Peyer's patch (tissue), 4 donors: ENCODE measurements around the gene RANGAP1. TPM values are rescaled to one million over a fixed set of nuclear protein-coding genes. Genes with fewer than 3 reads are reported as not detected.

Experiments used
- DNase-seq, 3 donors: peaks; one replicate each; pipeline ENCODE4 v3.0.0-alpha.2; 2017 to 2019
- H3K27ac ChIP-seq, 4 donors: fragments of 200-600 bp; sonication (generic); one replicate each; pipeline ENCODE4 v1.5.1; 2016 to 2019
- H3K27me3 ChIP-seq, 2 donors: fragments of 200-600 bp; sonication (generic); one replicate each; pipeline ENCODE4 v1.5.1; 2019
- H3K36me3 ChIP-seq, 3 donors: fragments of 200-600 bp; sonication (generic); one replicate each; pipeline ENCODE4 v1.5.1; 2016 to 2019
- H3K4me1 ChIP-seq, 4 donors: fragments of 200-600 bp; sonication (generic); one replicate each; pipeline ENCODE4 v1.5.1; 2016 to 2019
- H3K4me3 ChIP-seq, 4 donors: fragments of 200-600 bp; sonication (generic); 1 replicate in 3 of 4; 2 replicates in 1 of 4; pipeline ENCODE4 v1.5.1; 2016 to 2019; ENCODE audit warnings: mild to moderate bottlenecking in 1 of 4
- H3K9me3 ChIP-seq, 4 donors: fragments of 200-600 bp; sonication (generic); one replicate each; pipeline ENCODE4 v1.5.1; 2016 to 2019; ENCODE audit warnings: mild to moderate bottlenecking in 1 of 4
- CTCF ChIP-seq, 6 experiments: fragments of 450-650 bp in 4 of 6; fragments of 200-600 bp in 2 of 6; sonication (generic) in 1 of 6; IDR thresholded peaks; one replicate each; pipeline ENCODE4 v1.5.1; 2017 to 2019; ENCODE audit warnings: antibody characterized with exemption in 6 of 6, mild to moderate bottlenecking in 3 of 6, moderate library complexity in 1 of 6
- POLR2A ChIP-seq, 2 donors: fragments of 450-650 bp; IDR thresholded peaks; one replicate each; pipeline ENCODE4 v1.5.1; 2017; ENCODE audit warnings: antibody characterized with exemption in 2 of 2, mild to moderate bottlenecking in 2 of 2, moderate library complexity in 2 of 2
- total RNA-seq, 4 donors: library from RNA; depleted of rRNA; stranded (reverse); fragments of >200 nt; gene quantifications; one replicate each; pipeline ENCODE4 v1.1.0, GENCODE V29; 2016

The RANGAP1 gene
- total RNA-seq, 4 donors from 2014 or later, result 29.8 to 79.2 (median 35.8) TPM

GRCh38 chr22:41256254-41257253, 29.4 kb downstream of the RANGAP1 start:
- Histone ChIP-seq H3K27me3 (no peaks in the 10 kb centered on the region), H3K27ac (no peak overlapping the region), H3K4me1 (no peaks in the 10 kb centered on the region), H3K36me3 (peaks cover 0 to 97% (median 0%) of the 10 kb centered on the region in 3 donors), H3K4me3 (no peak overlapping the region), H3K9me3 (no peaks in the 10 kb centered on the region)
- no peak for DNase-seq
- TF ChIP-seq CTCF (IDR thresholded peaks at IDR 0.05) (no peak), POLR2A (IDR thresholded peaks at IDR 0.05) (no peak)

GRCh38 chr22:41254230-41254629, 31.8 kb downstream of the RANGAP1 start:
- Histone ChIP-seq H3K4me3 (no peak overlapping the region), H3K36me3 (peaks cover 0 to 98% (median 0%) of the 10 kb centered on the region in 3 donors), H3K4me1 (no peaks in the 10 kb centered on the region), H3K9me3 (no peaks in the 10 kb centered on the region), H3K27ac (no peak overlapping the region), H3K27me3 (no peaks in the 10 kb centered on the region)
- TF ChIP-seq CTCF (IDR thresholded peaks at IDR 0.05), result no peak
- TF ChIP-seq POLR2A (IDR thresholded peaks at IDR 0.05), result no peak
- DNase-seq, result no peak

- Histone ChIP-seq H3K27me3 (no peaks in the 10 kb centered on the region), H3K36me3 (peaks cover 0 to 100% (median 0%) of the 10 kb centered on the region in 3 donors), H3K27ac (no peak overlapping the region), H3K4me1 (no peaks in the 10 kb centered on the region), H3K9me3 (no peaks in the 10 kb centered on the region), H3K4me3 (no peak overlapping the region)
- DNase-seq, result no peak
- no peak for TF ChIP-seq CTCF (IDR thresholded peaks at IDR 0.05)
- no peak for TF ChIP-seq POLR2A (IDR thresholded peaks at IDR 0.05)
These were observed 33.6 kb downstream of the RANGAP1 start for GRCh38 chr22:41252365-41252764.

GRCh38 chr22:41250127-41250526, 35.9 kb downstream of the RANGAP1 start:
- Histone ChIP-seq H3K27ac (no peak overlapping the region), H3K4me1 (no peaks in the 10 kb centered on the region), H3K4me3 (no peak overlapping the region), H3K9me3 (no peaks in the 10 kb centered on the region), H3K36me3 (peaks cover 0 to 98% (median 0%) of the 10 kb centered on the region in 3 donors), H3K27me3 (no peaks in the 10 kb centered on the region)
- TF ChIP-seq CTCF (IDR thresholded peaks at IDR 0.05) (no peak), POLR2A (IDR thresholded peaks at IDR 0.05) (no peak)
- DNase-seq, result no peak

DNA sequence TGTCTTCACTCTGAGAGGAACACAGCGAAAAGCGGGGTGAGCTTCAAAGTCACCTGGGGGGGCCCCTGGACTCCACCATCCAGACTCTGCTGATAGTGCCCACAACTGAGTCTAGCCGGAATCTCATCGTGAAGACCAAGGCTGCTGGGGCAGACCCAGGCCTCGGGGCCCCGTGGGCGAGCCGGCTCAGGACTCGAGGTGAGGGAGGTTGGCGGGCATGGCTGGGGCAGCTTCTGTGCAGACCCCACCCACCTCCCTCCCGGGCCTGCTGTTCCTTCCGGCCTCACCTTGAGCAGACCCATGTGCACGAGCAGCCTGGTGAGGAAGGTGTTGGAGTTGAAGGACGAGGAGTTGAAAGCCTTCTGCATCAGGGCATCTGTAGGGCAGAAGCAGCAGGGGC, 36.5 kb downstream of the RANGAP1 start:
- H3K36me3 ChIP-seq, result peaks cover 0 to 91% (median 0%) of the 10 kb centered on the region in 3 donors
- TF ChIP-seq CTCF (IDR thresholded peaks at IDR 0.05) (no peak), POLR2A (IDR thresholded peaks at IDR 0.05) (no peak)
- H3K4me1 ChIP-seq, result no peaks in the 10 kb centered on the region
- no peaks in the 10 kb centered on the region for H3K9me3 ChIP-seq
- DNase-seq, result no peak
- no peak overlapping the region for H3K27ac ChIP-seq
- no peak overlapping the region for H3K4me3 ChIP-seq
- no peaks in the 10 kb centered on the region for H3K27me3 ChIP-seq
